Tracheal epithelial cell (primary cell): ENCODE data around the gene TBK1. TPM values are rescaled to one million over a fixed set of nuclear protein-coding genes. Genes with fewer than 3 reads are reported as not detected.

Experiments used
- total RNA-seq: library from RNA; depleted of rRNA; stranded (reverse); fragments of >200 nt; gene quantifications from 2 replicates; pipeline ENCODE4 v1.2.1, GENCODE V29; 2014

The TBK1 gene
- total RNA-seq: 18.1 and 20.5 TPM in 2 replicates

GRCh38 chr12:64451687-64452558 is at the start of gene TBK1:
Gene TBK1, plus strand, starts transcription at chr12:64452120. Its CDS starts 3,751 bp downstream, at chr12:64455871.

GRCh38 chr12:64403707-64404469 is 48.0 kb upstream of the TBK1 start, which contains the start of gene XPOT:
Gene XPOT, plus strand, starts transcription at chr12:64404392. Its CDS starts 5,644 bp downstream, at chr12:64410036.

Other genes with a start within 250 kb of the TBK1 start
- 8.0 and 13.0 TPM in 2 replicates for gene KICS2, start 229.8 kb upstream of the TBK1 start, total RNA-seq
- 0.85 and 0.96 TPM in 2 replicates for gene C12orf56, start 61.4 kb upstream of the TBK1 start, total RNA-seq
- 117 and 187 TPM in 2 replicates for gene XPOT, start 47.7 kb upstream of the TBK1 start, total RNA-seq
- gene RASSF3, start 158.4 kb downstream of the TBK1 start, total RNA-seq: 8.7 and 20.2 TPM in 2 replicates